Measurements from ENCODE around the gene PPFIBP1.

PPFIBP1 gene

DNA sequence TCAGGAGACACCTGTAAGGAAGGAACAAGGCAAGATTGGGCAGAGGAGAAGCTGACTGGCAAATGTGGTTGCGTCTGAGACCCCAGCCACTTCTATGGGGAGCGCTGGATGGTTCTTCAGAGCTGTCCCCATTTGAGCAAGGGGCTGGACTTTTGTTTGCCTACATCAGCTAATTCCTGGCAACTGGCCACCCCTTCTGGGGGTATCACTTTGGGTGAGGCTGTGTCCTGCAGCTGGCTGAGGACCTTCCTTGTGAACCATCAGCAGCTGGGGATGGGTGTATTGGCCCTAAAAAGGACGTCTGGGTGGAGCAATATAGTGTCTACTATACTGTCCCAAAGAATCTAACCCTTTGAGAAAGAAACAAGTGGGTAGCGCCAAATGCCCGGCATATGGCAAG, 23.6 kb downstream of the PPFIBP1 start:
- no peak for TF ChIP-seq POLR2A (IDR thresholded peaks at IDR 0.05; ENCODE audit: extremely low read depth, insufficient read length)
- TF ChIP-seq, protein P1, sequence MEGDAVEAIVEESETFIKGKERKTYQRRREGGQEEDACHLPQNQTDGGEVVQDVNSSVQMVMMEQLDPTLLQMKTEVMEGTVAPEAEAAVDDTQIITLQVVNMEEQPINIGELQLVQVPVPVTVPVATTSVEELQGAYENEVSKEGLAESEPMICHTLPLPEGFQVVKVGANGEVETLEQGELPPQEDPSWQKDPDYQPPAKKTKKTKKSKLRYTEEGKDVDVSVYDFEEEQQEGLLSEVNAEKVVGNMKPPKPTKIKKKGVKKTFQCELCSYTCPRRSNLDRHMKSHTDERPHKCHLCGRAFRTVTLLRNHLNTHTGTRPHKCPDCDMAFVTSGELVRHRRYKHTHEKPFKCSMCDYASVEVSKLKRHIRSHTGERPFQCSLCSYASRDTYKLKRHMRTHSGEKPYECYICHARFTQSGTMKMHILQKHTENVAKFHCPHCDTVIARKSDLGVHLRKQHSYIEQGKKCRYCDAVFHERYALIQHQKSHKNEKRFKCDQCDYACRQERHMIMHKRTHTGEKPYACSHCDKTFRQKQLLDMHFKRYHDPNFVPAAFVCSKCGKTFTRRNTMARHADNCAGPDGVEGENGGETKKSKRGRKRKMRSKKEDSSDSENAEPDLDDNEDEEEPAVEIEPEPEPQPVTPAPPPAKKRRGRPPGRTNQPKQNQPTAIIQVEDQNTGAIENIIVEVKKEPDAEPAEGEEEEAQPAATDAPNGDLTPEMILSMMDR (IDR thresholded peaks at IDR 0.05; ENCODE audit: low read depth, low read length): no peak
- TF ChIP-seq, protein P2, sequence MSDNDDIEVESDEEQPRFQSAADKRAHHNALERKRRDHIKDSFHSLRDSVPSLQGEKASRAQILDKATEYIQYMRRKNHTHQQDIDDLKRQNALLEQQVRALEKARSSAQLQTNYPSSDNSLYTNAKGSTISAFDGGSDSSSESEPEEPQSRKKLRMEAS (IDR thresholded peaks at IDR 0.05; ENCODE audit: low read depth, low read length): no peak
- no peak overlapping the region for H3K4me3 ChIP-seq (ENCODE audit: low read depth, low read length)
- no peak for DNase-seq (ENCODE audit: low read depth)

DNA sequence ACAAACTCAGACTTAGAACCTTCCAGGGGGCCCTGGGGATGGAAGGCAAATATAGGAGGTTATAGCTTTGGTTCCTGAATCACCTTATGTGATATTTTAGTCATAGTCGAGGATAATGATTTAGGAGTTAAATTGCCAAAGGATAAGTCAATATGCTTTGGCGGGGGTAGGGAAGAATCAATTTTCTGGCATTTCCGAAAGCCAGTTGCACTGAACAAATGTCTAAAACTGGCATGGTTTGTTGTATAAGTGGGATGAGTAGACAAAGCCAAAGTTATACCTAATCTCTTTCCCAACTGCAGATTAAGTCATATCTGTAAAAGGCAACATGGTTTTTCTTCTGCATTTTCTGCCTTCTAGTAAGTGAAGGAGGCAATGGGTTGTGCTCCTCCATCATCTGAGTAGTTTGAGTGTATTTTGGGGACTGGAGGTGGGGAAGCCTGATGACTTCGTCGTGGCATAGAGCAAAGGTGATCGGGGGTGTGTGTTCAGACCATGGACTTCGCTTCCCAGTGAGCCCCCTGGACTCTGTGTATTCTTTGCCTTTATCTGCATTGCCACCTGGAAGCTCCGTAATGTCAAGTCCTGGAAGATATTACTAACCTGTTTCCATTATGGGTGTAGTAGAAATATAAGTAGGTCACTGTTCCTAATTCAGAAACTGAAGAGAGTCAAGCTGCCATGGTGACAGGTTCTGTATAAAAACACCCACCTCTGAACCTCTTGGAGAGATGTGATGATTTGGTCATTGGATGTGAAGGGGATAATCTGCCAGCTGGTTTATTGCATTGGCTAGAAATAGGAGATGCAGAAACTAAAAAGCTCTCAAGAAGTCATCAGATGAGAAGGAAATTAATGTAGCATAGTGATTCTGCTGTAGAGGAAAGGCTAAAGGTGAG, 24.5 kb downstream of the PPFIBP1 start:
- TF ChIP-seq, protein P1 (IDR thresholded peaks at IDR 0.05; ENCODE audit: low read depth, low read length): no peak
- TF ChIP-seq MYC (IDR thresholded peaks at IDR 0.05; ENCODE audit: low read depth, low read length): peak; percentile 13; the same call in 1 of the 2 replicates
- H3K4me3 ChIP-seq (ENCODE audit: low read depth, low read length): peak overlapping the region; percentile 43
- DNase-seq (ENCODE audit: low read depth): peak; percentile 23

DNA sequence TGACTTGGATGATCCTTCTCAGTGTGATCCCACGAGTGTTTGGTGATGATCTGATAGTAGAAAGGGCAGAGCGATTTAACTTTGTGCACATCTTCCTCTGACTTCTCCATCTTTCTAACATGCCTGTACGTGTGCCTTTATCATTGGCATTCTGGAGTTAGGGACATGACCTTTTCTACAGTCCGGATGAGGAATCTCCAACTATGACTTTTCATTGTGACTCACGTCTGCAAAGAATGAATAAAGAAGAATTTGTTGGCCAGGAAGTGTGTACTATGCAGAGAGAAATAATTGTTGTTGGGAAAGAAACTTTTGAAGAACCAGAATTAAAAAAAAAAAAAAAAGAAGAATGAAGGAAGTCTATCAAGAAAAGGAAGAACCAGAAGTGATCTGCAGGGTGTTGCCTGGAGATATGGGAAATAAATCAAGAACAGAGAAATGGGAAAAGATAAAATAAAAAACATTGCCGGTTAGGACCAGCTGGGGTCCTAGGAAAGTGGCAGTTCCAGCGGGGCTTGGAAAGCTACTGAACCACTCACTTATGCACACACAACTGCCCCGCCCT, 25.3 kb downstream of the PPFIBP1 start:
- H3K4me3 ChIP-seq (ENCODE audit: low read depth, low read length): peak overlapping the region; percentile 43
- TF ChIP-seq POLR2A (IDR thresholded peaks at IDR 0.05; ENCODE audit: extremely low read depth, insufficient read length) (no peak), MYC (IDR thresholded peaks at IDR 0.05; ENCODE audit: low read depth, low read length) (no peak)
- TF ChIP-seq, protein P1 (IDR thresholded peaks at IDR 0.05; ENCODE audit: low read depth, low read length): no peak
- TF ChIP-seq, protein P2 (IDR thresholded peaks at IDR 0.05; ENCODE audit: low read depth, low read length): no peak
- DNase-seq (ENCODE audit: low read depth): peak; percentile 67

DNA sequence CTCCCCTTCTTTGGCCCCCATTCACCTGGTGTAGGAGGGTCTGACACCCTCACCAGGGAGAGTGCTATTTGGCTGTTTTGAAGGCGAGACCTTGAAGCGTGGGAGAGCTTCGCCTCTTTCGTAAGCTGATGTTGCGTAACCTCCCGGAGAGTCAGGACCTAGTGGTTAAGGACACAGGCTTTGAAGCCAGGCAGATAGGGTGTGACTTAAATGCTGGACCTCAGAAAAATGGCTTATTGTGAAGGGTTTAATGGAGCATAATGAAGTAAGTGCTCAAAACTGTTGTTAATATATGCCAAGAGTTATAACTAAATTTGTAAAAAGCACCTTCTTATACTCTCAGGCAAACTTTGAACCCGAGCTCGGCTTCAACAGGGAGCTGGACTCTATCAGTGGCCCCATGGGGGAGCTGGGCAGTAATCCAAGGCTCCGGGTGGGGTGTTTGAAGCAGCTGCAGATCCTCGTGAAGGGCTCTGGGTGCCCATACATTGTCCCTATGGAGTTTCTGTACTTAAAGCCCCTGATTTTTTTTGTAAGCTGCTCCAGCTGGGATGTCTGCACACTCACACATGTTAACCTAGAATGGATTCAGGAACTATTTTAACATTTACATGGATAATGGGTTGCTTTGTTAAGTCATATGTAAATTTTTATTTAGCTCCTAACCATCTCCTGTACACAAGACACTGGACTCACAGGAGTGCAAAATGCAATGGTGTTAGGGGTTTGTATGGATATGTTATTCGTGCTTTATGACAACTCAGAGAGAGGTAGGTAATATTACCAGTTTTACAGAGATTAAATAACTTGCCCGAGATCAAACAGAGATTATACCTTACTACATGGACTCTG, 26.0 kb downstream of the PPFIBP1 start:
- TF ChIP-seq, protein P2 (IDR thresholded peaks at IDR 0.05; ENCODE audit: low read depth, low read length): peak; percentile 87
- TF ChIP-seq, protein P1 (IDR thresholded peaks at IDR 0.05; ENCODE audit: low read depth, low read length): peak; percentile 11
- TF ChIP-seq MYC (IDR thresholded peaks at IDR 0.05; ENCODE audit: low read depth, low read length) (peak; percentile 76), POLR2A (IDR thresholded peaks at IDR 0.05; ENCODE audit: extremely low read depth, insufficient read length) (no peak)
- peak; percentile 100 for DNase-seq (ENCODE audit: low read depth)
- H3K4me3 ChIP-seq (ENCODE audit: low read depth, low read length): peak overlapping the region; percentile 43

DNA sequence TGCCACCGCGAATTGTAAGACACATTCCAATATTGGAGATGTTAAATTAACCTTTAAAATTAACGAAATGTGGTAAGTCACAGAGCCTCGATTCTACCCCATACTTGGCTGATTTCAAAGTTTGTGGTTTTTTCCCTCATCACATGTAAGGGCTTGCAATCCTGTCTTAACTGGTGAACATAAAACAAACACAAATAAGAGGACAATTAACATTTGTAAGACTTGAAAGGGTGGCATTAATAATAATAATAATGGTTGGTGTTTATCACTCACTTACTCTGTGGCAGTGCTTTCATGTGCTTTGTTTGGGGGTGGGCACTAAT, 26.6 kb downstream of the PPFIBP1 start:
- TF ChIP-seq POLR2A (IDR thresholded peaks at IDR 0.05; ENCODE audit: extremely low read depth, insufficient read length) (no peak), MYC (IDR thresholded peaks at IDR 0.05; ENCODE audit: low read depth, low read length) (no peak)
- TF ChIP-seq, protein P2 (IDR thresholded peaks at IDR 0.05; ENCODE audit: low read depth, low read length): no peak
- TF ChIP-seq, protein P1 (IDR thresholded peaks at IDR 0.05; ENCODE audit: low read depth, low read length): no peak
- peak; percentile 40 for DNase-seq (ENCODE audit: low read depth)
- no peak overlapping the region for H3K4me3 ChIP-seq (ENCODE audit: low read depth, low read length)
